Measurements from ENCODE around the gene ABCG2.
A peak's percentile ranks its signal among the peaks of the same experiment; 100 is the strongest.

The ABCG2 gene

GRCh38 chr4:88146891-88147290, 11.5 kb downstream of the ABCG2 start:
- no peak for DNase-seq (ENCODE audit: low read depth)
- no peak for TF ChIP-seq CTCF (conservative IDR thresholded peaks at IDR 0.05; ENCODE audit: low read length)
- H3K4me3 ChIP-seq (ENCODE audit: low read length) = no peak overlapping the region

- H3K4me3 ChIP-seq (ENCODE audit: low read length) = no peak overlapping the region
- no peak for TF ChIP-seq CTCF (conservative IDR thresholded peaks at IDR 0.05; ENCODE audit: low read length)
- no peak for DNase-seq (ENCODE audit: low read depth)
Observed at GRCh38 chr4:88144866-88145300, 13.6 kb downstream of the ABCG2 start.

- DNase-seq (ENCODE audit: low read depth) = no peak
- TF ChIP-seq CTCF (conservative IDR thresholded peaks at IDR 0.05; ENCODE audit: low read length) = no peak
- H3K4me3 ChIP-seq (ENCODE audit: low read length) = no peak overlapping the region
Observed at GRCh38 chr4:88144048-88144447, 14.4 kb downstream of the ABCG2 start.

- no peak for DNase-seq (ENCODE audit: low read depth)
- no peak for TF ChIP-seq CTCF (conservative IDR thresholded peaks at IDR 0.05; ENCODE audit: low read length)
- no peak overlapping the region for H3K4me3 ChIP-seq (ENCODE audit: low read length)
Observed at GRCh38 chr4:88143504-88143903, 14.9 kb downstream of the ABCG2 start.

GRCh38 chr4:88138561-88138960, 19.9 kb downstream of the ABCG2 start:
- no peak for TF ChIP-seq CTCF (conservative IDR thresholded peaks at IDR 0.05; ENCODE audit: low read length)
- no peak overlapping the region for H3K4me3 ChIP-seq (ENCODE audit: low read length)
- DNase-seq (ENCODE audit: low read depth) = peak; percentile 89

- no peak for TF ChIP-seq CTCF (conservative IDR thresholded peaks at IDR 0.05; ENCODE audit: low read length)
- DNase-seq (ENCODE audit: low read depth) = no peak
- H3K4me3 ChIP-seq (ENCODE audit: low read length) = no peak overlapping the region
Observed at GRCh38 chr4:88137112-88137511, 21.3 kb downstream of the ABCG2 start.

- no peak for DNase-seq (ENCODE audit: low read depth)
- no peak overlapping the region for H3K4me3 ChIP-seq (ENCODE audit: low read length)
- no peak for TF ChIP-seq CTCF (conservative IDR thresholded peaks at IDR 0.05; ENCODE audit: low read length)
Observed at GRCh38 chr4:88136249-88136648, 22.2 kb downstream of the ABCG2 start.

Measured in AG10803 (cell line).